Sigmoid colon (tissue), 7 donors: ENCODE results near the gene STRN. TPM values are rescaled to one million over a fixed set of nuclear protein-coding genes. Genes with fewer than 3 reads are reported as not detected.

Experiments used
- DNase-seq: peaks from one replicate; pipeline ENCODE4 v3.0.0-alpha.2; 2019
- H3K27ac ChIP-seq, 4 donors: fragments of 200-600 bp; sonication (generic); one replicate each; pipeline ENCODE4 v1.5.1; 2016 to 2019; ENCODE audit warnings: mild to moderate bottlenecking in 1 of 4
- H3K27me3 ChIP-seq, 3 donors: fragments of 200-600 bp; sonication (generic); one replicate each; pipeline ENCODE4 v1.5.1; 2019; ENCODE audit warnings: mild to moderate bottlenecking in 1 of 3
- H3K36me3 ChIP-seq, 4 donors: fragments of 200-600 bp; sonication (generic); one replicate each; pipeline ENCODE4 v1.5.1; 2016 to 2019
- H3K4me1 ChIP-seq, 4 donors: fragments of 200-600 bp; sonication (generic); one replicate each; pipeline ENCODE4 v1.5.1; 2017 to 2019
- H3K4me3 ChIP-seq, 4 donors: fragments of 200-600 bp; sonication (generic); one replicate each; pipeline ENCODE4 v1.5.1; 2017 to 2019; ENCODE audit warnings: mild to moderate bottlenecking in 2 of 4, moderate library complexity in 1 of 4
- H3K9me3 ChIP-seq, 4 donors: fragments of 200-600 bp in 3 of 4; sonication (generic) in 3 of 4; one replicate each; pipeline versions ENCODE4 v1.5.1 to v1.6.1; 2013 to 2019
- EP300 ChIP-seq, 4 donors: sonication (generic); formaldehyde crosslinking; IDR thresholded peaks; one replicate each; pipeline ENCODE4 v1.6.1; 2017; ENCODE audit warnings: antibody characterized with exemption in 4 of 4
- POLR2A ChIP-seq, 2 donors: fragments of 450-650 bp; IDR thresholded peaks; one replicate each; pipeline ENCODE4 v1.6.1; 2016; ENCODE audit warnings: antibody characterized with exemption in 2 of 2, mild to moderate bottlenecking in 2 of 2, moderate library complexity in 2 of 2
- POLR2AphosphoS5 ChIP-seq, 4 donors: sonication (generic); formaldehyde crosslinking; IDR thresholded peaks; one replicate each; pipeline ENCODE4 v1.6.1; 2017; ENCODE audit warnings: antibody characterized with exemption in 4 of 4
- WGBS, 2 donors: extraction: QIAGEN DNeasy Blood & Tissue Kit; methylation state at CpG; one replicate each; pipeline ENCODE4 v1.1.7; 2013; 5-methylcytosine and 5-hydroxymethylcytosine counted together
- intact Hi-C: fragments of 100-400 bp; cut with DNase I; formaldehyde crosslinking; loops from one replicate; pipeline ENCODE4 v1.15.1; 2023
- polyA plus RNA-seq, 3 donors: library from polyadenylated mRNA; stranded (reverse); fragments of 200-250 nt; gene quantifications; one replicate each; pipeline ENCODE4 v1.2.3, GENCODE V29; 2013
- total RNA-seq, 4 donors: library from RNA; depleted of rRNA; stranded (reverse); fragments of >200 nt; gene quantifications; one replicate each; pipeline ENCODE4 v1.1.0, GENCODE V29; 2016
- TF ChIP-seq, protein P1 (sequence below), 4 experiments: fragments of 450-650 bp in 3 of 4; fragments of 200-600 bp in 1 of 4; IDR thresholded peaks; one replicate each; pipeline ENCODE4 v1.5.1; 2016 to 2019; ENCODE audit warnings: antibody characterized with exemption in 4 of 4, mild to moderate bottlenecking in 3 of 4, moderate library complexity in 2 of 4
- donor health status: healthy with polysubstance abuse.
- donor health status: Bipolar disorder and iron deficiency.
- donor health status: healthy.

STRN gene
- total and polyA plus RNA-seq, 7 donors = 7.8 to 20.9 (median 14.9) TPM

DNA sequence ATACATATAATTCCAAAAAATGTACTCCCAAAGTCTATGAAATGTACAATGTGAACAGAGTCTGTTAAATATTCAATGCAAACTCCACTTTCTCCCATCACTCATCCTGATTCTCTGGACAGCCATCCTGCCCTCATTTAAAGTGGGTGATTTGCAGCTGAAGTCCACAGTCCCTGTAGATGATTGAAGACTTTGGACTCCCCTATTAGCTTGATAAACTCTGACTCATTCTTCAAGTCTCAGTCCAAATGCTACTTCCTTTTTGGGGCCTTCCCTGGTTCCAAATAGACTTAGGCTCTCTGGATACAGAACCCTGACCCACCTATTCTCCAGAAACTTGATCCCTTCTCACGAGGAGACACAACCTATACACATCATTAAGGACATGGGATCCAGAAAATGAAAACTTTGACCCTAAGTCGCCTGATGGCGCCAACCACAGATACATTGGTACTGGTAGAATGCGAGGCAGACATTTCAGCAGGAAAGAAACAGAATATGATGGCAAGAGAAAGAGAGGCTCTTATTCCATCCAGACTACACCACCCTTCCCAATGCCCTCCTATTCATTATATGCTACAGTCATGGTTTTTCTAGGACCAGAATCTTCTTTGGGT, 147.1 kb downstream of the STRN start:
- Histone ChIP-seq H3K4me1 (no peaks in the 10 kb centered on the region), H3K27ac (no peak overlapping the region), H3K36me3 (no peaks in the 10 kb centered on the region), H3K27me3 (no peaks in the 10 kb centered on the region), H3K4me3 (no peak overlapping the region), H3K9me3 (no peaks in the 10 kb centered on the region)
- intact Hi-C loops = no loop called here
- TF ChIP-seq POLR2A (IDR thresholded peaks at IDR 0.05) = no peak
- no peak for TF ChIP-seq POLR2AphosphoS5 (IDR thresholded peaks at IDR 0.05)
- TF ChIP-seq, protein P1, sequence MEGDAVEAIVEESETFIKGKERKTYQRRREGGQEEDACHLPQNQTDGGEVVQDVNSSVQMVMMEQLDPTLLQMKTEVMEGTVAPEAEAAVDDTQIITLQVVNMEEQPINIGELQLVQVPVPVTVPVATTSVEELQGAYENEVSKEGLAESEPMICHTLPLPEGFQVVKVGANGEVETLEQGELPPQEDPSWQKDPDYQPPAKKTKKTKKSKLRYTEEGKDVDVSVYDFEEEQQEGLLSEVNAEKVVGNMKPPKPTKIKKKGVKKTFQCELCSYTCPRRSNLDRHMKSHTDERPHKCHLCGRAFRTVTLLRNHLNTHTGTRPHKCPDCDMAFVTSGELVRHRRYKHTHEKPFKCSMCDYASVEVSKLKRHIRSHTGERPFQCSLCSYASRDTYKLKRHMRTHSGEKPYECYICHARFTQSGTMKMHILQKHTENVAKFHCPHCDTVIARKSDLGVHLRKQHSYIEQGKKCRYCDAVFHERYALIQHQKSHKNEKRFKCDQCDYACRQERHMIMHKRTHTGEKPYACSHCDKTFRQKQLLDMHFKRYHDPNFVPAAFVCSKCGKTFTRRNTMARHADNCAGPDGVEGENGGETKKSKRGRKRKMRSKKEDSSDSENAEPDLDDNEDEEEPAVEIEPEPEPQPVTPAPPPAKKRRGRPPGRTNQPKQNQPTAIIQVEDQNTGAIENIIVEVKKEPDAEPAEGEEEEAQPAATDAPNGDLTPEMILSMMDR (IDR thresholded peaks at IDR 0.05) = no peak
- TF ChIP-seq EP300 (IDR thresholded peaks at IDR 0.05) = no peak
- WGBS, 2 donors = 73 to 89% methylated on average over 4 of the region's 4 CpGs
- no peak for DNase-seq

DNA sequence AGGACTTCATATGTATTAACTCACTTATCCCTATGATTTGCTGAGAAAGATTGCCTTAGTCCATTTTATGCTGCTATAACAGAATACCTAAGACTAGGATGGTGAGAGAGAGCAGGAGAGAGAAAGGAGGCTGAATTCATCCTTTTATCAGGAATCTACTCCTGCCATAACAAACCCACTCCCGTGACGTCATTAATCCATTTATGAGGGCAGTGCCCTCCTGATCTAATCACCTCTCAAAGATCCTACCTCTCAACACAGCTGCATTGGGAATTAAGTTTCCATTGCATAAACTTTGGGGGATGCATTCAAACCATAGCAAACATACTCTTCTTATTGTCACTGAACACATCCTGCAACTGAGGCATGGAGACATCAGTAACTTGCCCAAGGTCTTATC, 147.8 kb downstream of the STRN start:
- H3K27me3 ChIP-seq = no peaks in the 10 kb centered on the region
- intact Hi-C loops = no loop called here
- no peak for DNase-seq
- no peaks in the 10 kb centered on the region for H3K4me1 ChIP-seq
- H3K36me3 ChIP-seq = no peaks in the 10 kb centered on the region
- no peak for TF ChIP-seq POLR2A (IDR thresholded peaks at IDR 0.05)
- TF ChIP-seq, protein P1 (IDR thresholded peaks at IDR 0.05) = no peak
- no peak for TF ChIP-seq EP300 (IDR thresholded peaks at IDR 0.05)
- TF ChIP-seq POLR2AphosphoS5 (IDR thresholded peaks at IDR 0.05) = no peak
- H3K27ac ChIP-seq = no peak overlapping the region
- H3K4me3 ChIP-seq = no peak overlapping the region
- WGBS, 2 donors = 71 to 84% methylated on average over 2 of the region's 2 CpGs
- H3K9me3 ChIP-seq = no peaks in the 10 kb centered on the region

DNA sequence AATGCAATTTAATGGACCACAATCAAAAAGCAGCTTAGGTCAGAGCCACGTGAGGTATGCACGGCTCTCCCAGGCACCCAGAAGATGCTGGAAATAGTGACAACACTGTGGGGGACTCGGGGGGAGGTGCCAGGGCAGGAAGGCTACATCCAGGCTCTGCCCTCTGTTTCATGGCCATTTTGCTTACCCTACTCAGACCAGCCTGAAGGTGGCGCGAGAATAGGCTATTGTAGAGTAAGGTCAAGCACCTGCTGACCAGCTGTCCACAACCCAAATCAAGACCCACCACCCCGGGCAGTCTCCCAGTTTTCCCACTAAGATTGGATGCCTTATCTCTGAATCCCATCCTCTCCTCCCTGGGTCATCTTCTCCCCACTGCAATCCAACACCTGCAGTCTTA, 154.1 kb downstream of the STRN start:
- Histone ChIP-seq H3K9me3 (no peaks in the 10 kb centered on the region), H3K27me3 (no peaks in the 10 kb centered on the region), H3K27ac (no peak overlapping the region), H3K36me3 (no peaks in the 10 kb centered on the region), H3K4me3 (no peak overlapping the region), H3K4me1 (no peaks in the 10 kb centered on the region)
- intact Hi-C loops = no loop called here
- WGBS, 2 donors = 57 to 68% methylated on average over 6 of the region's 6 CpGs
- DNase-seq = no peak
- no peak for TF ChIP-seq EP300 (IDR thresholded peaks at IDR 0.05)
- no peak for TF ChIP-seq POLR2AphosphoS5 (IDR thresholded peaks at IDR 0.05)
- no peak for TF ChIP-seq POLR2A (IDR thresholded peaks at IDR 0.05)
- TF ChIP-seq, protein P1 (IDR thresholded peaks at IDR 0.05) = no peak

DNA sequence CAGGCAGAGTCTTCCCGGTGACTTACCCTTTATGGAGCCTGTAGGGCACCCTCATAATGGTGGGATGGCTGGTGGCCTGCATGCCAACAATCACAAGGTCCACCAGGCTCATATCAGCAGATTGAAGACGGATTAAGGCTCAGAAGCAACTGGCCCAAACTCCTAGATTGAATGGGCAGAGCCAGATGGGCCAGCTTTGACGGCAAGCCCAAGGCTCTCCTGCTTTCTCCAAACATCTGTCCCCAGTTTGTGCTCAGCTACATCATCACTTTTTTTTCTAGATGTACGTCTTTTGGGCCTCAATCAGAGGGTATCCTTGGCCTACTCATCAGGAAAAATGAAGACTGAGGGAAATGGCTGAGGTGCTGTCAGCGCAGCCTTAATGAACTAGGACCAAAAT, 155.3 kb downstream of the STRN start:
- WGBS, 2 donors = 94 to 96% methylated on average over 5 of the region's 5 CpGs

More for the DNA sequence above, 155.3 kb downstream of the STRN start:
- H3K36me3 ChIP-seq = no peaks in the 10 kb centered on the region
- H3K9me3 ChIP-seq = no peaks in the 10 kb centered on the region
- no peak overlapping the region for H3K27ac ChIP-seq
- no peaks in the 10 kb centered on the region for H3K27me3 ChIP-seq
- H3K4me1 ChIP-seq = no peaks in the 10 kb centered on the region
- intact Hi-C loops = no loop called here
- no peak overlapping the region for H3K4me3 ChIP-seq
- TF ChIP-seq, protein P1 (IDR thresholded peaks at IDR 0.05) = no peak
- TF ChIP-seq POLR2AphosphoS5 (IDR thresholded peaks at IDR 0.05) (no peak), EP300 (IDR thresholded peaks at IDR 0.05) (no peak), POLR2A (IDR thresholded peaks at IDR 0.05) (no peak)
- no peak for DNase-seq
